Ovary (tissue), 10 donors: ENCODE measurements around the gene FAM120AOS. TPM values are rescaled to one million over a fixed set of nuclear protein-coding genes. Genes with fewer than 3 reads are reported as not detected.
A peak's percentile ranks its signal among the peaks of the same experiment; 100 is the strongest.

Experiments
- DNase-seq, 5 donors: peaks; one replicate each; pipeline ENCODE4 v3.0.0-alpha.2; 2019 to 2020
- H3K27ac ChIP-seq, 2 donors: fragments of 200-600 bp; one replicate each; pipeline versions ENCODE4 v1.5.1 to v1.8.0; 2019 to 2022
- H3K27me3 ChIP-seq: fragments of 200-600 bp; one replicate; pipeline ENCODE4 v1.8.0; 2022
- H3K36me3 ChIP-seq: fragments of 200-600 bp; sonication (generic); one replicate; pipeline ENCODE4 v1.5.1; 2019
- H3K4me1 ChIP-seq: one replicate; pipeline ENCODE4 v1.8.1; 2013; ENCODE audit warnings: mild to moderate bottlenecking, moderate library complexity; ENCODE audit not compliant: insufficient read depth
- H3K4me3 ChIP-seq: fragments of 200-600 bp; sonication (generic); one replicate; pipeline ENCODE4 v1.5.1; 2017
- H3K9me3 ChIP-seq, 2 donors: fragments of 200-600 bp in 1 of 2; sonication (generic) in 1 of 2; one replicate each; pipeline versions ENCODE4 v1.5.1 to v1.8.1; 2013 to 2019; ENCODE audit warnings: mild to moderate bottlenecking in 1 of 2, moderate library complexity in 1 of 2
- EP300 ChIP-seq: sonication (generic); formaldehyde crosslinking; IDR thresholded peaks from one replicate; pipeline ENCODE4 v1.6.1; 2017; ENCODE audit warnings: antibody characterized with exemption
- POLR2A ChIP-seq: fragments of 450-650 bp; IDR thresholded peaks from one replicate; pipeline ENCODE4 v1.6.1; 2017; ENCODE audit warnings: antibody characterized with exemption, mild to moderate bottlenecking, moderate library complexity
- WGBS, 3 donors: extraction: QIAGEN DNeasy Blood & Tissue Kit in 1 of 3; methylation state at CpG; one replicate each; pipeline versions ENCODE4 v1.1.5 to v1.1.7; 2013 to 2017; 5-methylcytosine and 5-hydroxymethylcytosine counted together
- intact Hi-C, 4 donors: fragments of 100-400 bp; cut with DNase I; formaldehyde crosslinking; loops; one replicate each; pipeline versions ENCODE4 v1.11.0 to v1.15.1; 2022 to 2023
- long read RNA-seq, 3 donors: library from polyadenylated mRNA in 2 of 3; unstranded in 2 of 3; transcript quantifications; one replicate each; pipeline ENCODE4 v2.0.0 and lab custom pipeline, GENCODE V29; 2021 to 2026
- polyA plus RNA-seq, 2 donors: library from polyadenylated mRNA; stranded (reverse); fragments of 200-250 nt in 1 of 2; fragments of 350-450 nt in 1 of 2; fragmentation: Illumina TruSeq in 1 of 2; extraction: RNeasy Lipid Tissue Mini Kit (QIAGEN cat#74804) in 1 of 2; gene quantifications; one replicate each; pipeline ENCODE4 v1.2.3, GENCODE V29; 2013 to 2014
- total RNA-seq, 7 donors: library from RNA; depleted of rRNA in 2 of 7; stranded (reverse); fragments of >200 nt in 2 of 7; fragmentation: NEBNext Ultra II Directional in 3 of 7; extraction: Animal tissue kit (Norgen Biotek cat#: 25700) in 3 of 7; gene quantifications; one replicate each; pipeline versions ENCODE4 v1.1.0 to v1.2.4, GENCODE V29; 2016 to 2023
- TF ChIP-seq, protein P1 (sequence below), 3 donors: fragments of 450-650 bp in 2 of 3; fragments of 200-600 bp in 1 of 3; IDR thresholded peaks; one replicate each; pipeline versions ENCODE4 v1.5.1 to v1.8.0; 2016 to 2022; ENCODE audit warnings: antibody characterized with exemption in 3 of 3, mild to moderate bottlenecking in 1 of 3
- donor health status: DM: no; HTN: no; CAD: no; lungs with moderate emphysema.
- donor health status: DM: no; HTN: no; CAD: no.
- donor health status: Bipolar disorder and iron deficiency.
- donor health status: DM: yes; HTN: yes; CAD: no.
- donor health status: DM: no; HTN: no; CAD: no.
- donor health status: DM: yes; HTN: yes; CAD: no.

FAM120AOS gene
- total RNA-seq, result 10 to 100 TPM; 38.3 to 49.0 (median 40.3) TPM
- 10 to 100 TPM; 38.1 to 73.9 TPM for polyA plus RNA-seq
- long read RNA-seq, donor 1, full-length matches to known transcripts, result 78 of 96 reads
- long read RNA-seq, donor 1, partial matches to known transcripts, result 4 of 96 reads
- long read RNA-seq, donor 1, other reads (novel, unspliced or antisense), result 14 of 96 reads
- long read RNA-seq, donor 2, full-length matches to known transcripts, result 34 of 107 reads
- long read RNA-seq, donor 2, partial matches to known transcripts, result 73 of 107 reads
- long read RNA-seq, donor 2, other reads (novel, unspliced or antisense), result 0 of 107 reads
- long read RNA-seq, donor 3, full-length matches to known transcripts, result 72 of 85 reads
- long read RNA-seq, donor 3, partial matches to known transcripts, result 3 of 85 reads
- long read RNA-seq, donor 3, other reads (novel, unspliced or antisense), result 10 of 85 reads

DNA sequence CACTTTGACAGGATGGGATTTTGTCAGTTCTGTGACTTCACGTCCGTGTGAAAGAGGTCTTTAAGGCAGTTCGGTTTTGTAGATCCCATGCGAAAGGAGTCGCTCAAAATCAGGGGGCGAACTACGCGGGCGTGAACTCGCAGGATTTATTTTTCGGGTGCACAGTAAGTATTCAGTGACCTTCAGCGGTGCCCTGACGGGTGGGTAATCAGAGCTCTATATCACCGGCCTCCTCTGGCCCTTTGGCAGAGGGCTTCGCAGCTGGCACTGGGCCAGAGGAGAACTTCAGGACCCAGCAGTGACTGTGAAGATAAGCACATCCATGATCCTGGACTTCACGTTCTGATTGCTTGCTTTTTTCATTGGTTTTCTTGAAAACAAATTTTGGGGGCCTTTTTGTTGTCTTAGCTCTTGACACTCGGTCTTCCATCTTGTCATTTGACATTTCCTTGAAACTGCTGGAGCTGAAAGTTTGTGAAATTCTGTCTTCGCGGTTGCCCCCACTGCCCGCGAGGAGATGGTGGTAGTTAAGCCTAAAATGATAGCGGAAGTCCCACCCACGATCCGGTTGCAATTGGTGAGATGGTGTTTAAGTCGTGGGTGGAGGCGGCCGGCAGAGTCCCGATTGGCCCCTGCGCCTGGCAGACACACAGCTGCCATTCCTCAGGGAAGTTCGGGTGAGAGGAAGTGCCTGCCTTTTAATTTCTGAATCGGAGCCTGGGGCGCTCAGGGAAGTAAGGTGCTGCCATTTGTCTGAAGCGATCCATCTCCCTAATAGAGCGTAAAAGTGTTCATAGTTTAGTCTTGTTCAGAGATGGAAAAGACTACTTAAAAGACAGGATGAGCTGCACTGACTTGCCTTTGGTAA, at the start of gene FAM120AOS:
Gene FAM120AOS (minus strand): TSS at position 535 of the 868 bp plus-strand sequence. CDS start 872 bp downstream, outside the sequence.
- Histone ChIP-seq H3K27ac (peak within 1 kb of the TSS; percentile 71 to 86), H3K36me3 (no peaks in the 10 kb centered on the region), H3K4me1 (peaks cover 8% of the 10 kb centered on the region), H3K27me3 (no peaks in the 10 kb centered on the region), H3K9me3 (no peaks in the 10 kb centered on the region), H3K4me3 (peak within 1 kb of the TSS; percentile 89)
- peak; percentile 48 for TF ChIP-seq POLR2A
- TF ChIP-seq, protein P1, sequence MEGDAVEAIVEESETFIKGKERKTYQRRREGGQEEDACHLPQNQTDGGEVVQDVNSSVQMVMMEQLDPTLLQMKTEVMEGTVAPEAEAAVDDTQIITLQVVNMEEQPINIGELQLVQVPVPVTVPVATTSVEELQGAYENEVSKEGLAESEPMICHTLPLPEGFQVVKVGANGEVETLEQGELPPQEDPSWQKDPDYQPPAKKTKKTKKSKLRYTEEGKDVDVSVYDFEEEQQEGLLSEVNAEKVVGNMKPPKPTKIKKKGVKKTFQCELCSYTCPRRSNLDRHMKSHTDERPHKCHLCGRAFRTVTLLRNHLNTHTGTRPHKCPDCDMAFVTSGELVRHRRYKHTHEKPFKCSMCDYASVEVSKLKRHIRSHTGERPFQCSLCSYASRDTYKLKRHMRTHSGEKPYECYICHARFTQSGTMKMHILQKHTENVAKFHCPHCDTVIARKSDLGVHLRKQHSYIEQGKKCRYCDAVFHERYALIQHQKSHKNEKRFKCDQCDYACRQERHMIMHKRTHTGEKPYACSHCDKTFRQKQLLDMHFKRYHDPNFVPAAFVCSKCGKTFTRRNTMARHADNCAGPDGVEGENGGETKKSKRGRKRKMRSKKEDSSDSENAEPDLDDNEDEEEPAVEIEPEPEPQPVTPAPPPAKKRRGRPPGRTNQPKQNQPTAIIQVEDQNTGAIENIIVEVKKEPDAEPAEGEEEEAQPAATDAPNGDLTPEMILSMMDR (IDR thresholded peaks at IDR 0.05), result no peak
- no peak for TF ChIP-seq EP300
- 1% methylated on average over 34 of the region's 34 CpGs for WGBS, 3 donors
- peak; percentile 84 to 90 (median 85) for DNase-seq
- intact Hi-C loops, result loop anchor here in 3 of 4 donors (5.0 to 10.0 kb wide), 5 partner anchors 62 to 358 kb away; partner anchors contain the start of genes CARD19 (in 1 of the 3) and NINJ1 (in 1 of the 3)

DNA sequence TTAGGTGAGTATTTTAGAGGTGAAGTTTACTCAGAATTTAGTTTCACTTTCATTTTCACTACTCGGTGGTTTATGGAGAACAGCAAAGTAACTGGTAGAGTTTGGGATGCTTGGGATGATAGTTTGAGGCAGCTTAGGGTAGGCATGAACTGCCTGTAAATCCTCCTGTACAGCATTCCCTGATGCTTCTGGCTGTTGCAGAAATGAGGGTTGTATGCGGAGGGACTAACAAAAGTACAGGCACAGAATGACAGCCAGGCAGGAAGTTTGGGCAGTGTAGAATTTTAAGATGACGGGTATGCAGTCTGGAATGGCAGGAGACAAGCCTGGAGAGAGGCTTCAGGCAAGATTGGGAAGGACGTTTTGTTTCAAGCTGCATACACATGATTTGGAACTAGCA, 48.0 kb upstream of the FAM120AOS start:
- H3K4me1 ChIP-seq, result peaks cover 2% of the 10 kb centered on the region
- H3K4me3 ChIP-seq, result peak overlapping the region; percentile 33
- intact Hi-C loops, result no loop called here
- no peaks in the 10 kb centered on the region for H3K27me3 ChIP-seq
- H3K27ac ChIP-seq, result peak overlapping the region in 1 of 2 donors; percentile 32
- 23 to 35% (median 30%) methylated on average over 4 of the region's 4 CpGs for WGBS, 3 donors
- no peaks in the 10 kb centered on the region for H3K9me3 ChIP-seq
- DNase-seq, result no peak
- TF ChIP-seq EP300, result no peak
- TF ChIP-seq POLR2A, result no peak
- TF ChIP-seq, protein P1 (IDR thresholded peaks at IDR 0.05), result no peak
- H3K36me3 ChIP-seq, result no peaks in the 10 kb centered on the region

DNA sequence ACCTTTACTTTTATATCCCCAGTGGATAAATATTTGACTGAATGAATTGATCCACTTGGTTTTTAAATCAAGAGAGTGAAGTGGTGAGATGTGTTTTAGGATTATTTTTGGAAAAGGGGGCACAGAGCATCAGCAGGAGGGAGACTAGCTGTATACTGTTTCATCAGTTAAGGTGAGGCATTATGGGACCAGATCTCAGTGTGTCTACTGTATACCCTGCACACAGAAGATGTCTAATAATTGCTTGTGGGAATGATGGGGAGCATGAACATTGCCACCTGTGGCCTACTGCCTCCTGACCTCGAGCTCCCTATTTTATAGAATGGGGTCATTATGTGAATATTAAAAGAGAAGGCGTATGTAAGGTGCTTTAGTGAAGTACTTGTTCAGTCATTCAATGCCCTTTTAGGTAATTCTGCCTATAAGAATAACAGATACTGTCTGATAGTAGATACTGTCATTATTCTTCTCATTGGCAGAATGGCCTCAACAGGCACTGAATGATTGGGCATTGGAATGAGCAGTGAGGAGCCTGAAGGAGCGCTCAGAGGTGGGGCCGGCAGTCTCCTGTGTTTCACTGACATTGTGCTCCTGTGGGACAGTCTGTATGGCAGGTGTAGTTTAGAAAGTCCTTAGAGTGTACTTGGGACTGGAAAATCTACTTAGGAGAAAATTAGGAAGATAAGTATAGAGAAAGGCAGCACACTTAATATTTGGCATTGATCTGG, 47.4 kb upstream of the FAM120AOS start:
- DNase-seq, result no peak
- no peaks in the 10 kb centered on the region for H3K27me3 ChIP-seq
- H3K36me3 ChIP-seq, result no peaks in the 10 kb centered on the region
- peaks cover 2% of the 10 kb centered on the region for H3K4me1 ChIP-seq
- H3K27ac ChIP-seq, result peak overlapping the region in 1 of 2 donors; percentile 32
- peak overlapping the region; percentile 33 for H3K4me3 ChIP-seq
- intact Hi-C loops, result no loop called here
- no peaks in the 10 kb centered on the region for H3K9me3 ChIP-seq
- 84 to 90% (median 87%) methylated on average over 4 of the region's 4 CpGs for WGBS, 3 donors
- TF ChIP-seq, protein P1 (IDR thresholded peaks at IDR 0.05), result no peak
- TF ChIP-seq POLR2A, result no peak
- TF ChIP-seq EP300, result no peak

DNA sequence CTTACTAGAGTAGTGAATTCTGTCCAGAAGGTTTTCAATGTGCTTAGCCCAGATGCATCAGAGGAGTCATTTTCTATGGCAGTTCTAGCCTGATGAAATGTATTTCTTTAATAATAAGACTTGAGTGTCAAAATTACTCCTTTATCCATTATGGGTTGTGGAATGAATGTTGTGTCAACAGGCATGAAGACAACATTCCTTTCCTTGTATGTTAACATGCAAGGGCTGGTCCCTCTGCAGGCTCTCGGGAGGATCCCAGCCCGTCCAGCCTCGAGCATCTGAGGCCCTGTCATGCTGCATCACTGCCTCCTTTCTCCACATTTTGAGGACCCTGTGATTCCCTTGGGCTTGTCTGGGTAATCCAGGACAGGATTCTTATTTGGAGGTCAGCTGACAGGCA, 42.9 kb upstream of the FAM120AOS start:
- Histone ChIP-seq H3K27ac (no peak overlapping the region), H3K36me3 (no peaks in the 10 kb centered on the region), H3K4me3 (no peak overlapping the region), H3K27me3 (no peaks in the 10 kb centered on the region), H3K9me3 (no peaks in the 10 kb centered on the region), H3K4me1 (peaks cover 3% of the 10 kb centered on the region)
- no peak for TF ChIP-seq EP300
- TF ChIP-seq, protein P1 (IDR thresholded peaks at IDR 0.05), result no peak
- no peak for DNase-seq
- 69 to 91% (median 85%) methylated on average over 3 of the region's 3 CpGs for WGBS, 3 donors
- intact Hi-C loops, result no loop called here
